ENCODE data around the gene MON2.

MON2 gene

DNA sequence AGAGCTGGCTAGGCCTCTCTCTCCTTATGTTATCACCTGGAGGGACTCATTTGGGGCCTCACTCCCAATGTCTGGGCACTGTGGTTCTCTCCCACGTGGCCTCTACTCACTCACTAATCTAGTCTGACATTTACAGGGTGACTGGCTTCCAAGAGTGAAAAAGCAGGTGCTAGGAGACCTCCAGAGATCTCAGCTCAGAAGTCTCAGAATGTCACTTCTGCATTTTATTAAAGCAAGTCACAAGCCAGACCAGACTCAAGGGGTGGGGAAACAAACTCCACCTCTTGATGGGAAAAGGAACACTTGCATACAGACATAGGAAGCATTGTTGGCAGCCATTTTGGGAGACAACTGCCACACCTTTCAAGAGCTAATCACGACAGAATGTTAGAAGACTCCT lies 175.9 kb downstream of the MON2 start:
- Histone ChIP-seq H2BK12ac (ENCODE audit: low read length in 2 of 2) (no peak overlapping the region), H3K18ac (ENCODE audit: low read depth in 1 of 2, low read length in 2 of 2) (no peak overlapping the region), H2BK120ac (ENCODE audit: low read depth, low read length) (no peak overlapping the region), H3K23ac (ENCODE audit: low read length in 2 of 2) (no peak overlapping the region), H4K91ac (ENCODE audit: low read length) (no peak overlapping the region), H3K9me3 (ENCODE audit: control insufficient read depth, low read length) (no peaks in the 10 kb centered on the region), H3K36me3 (ENCODE audit: control insufficient read depth in 1 of 2, insufficient read depth in 2 of 2, low read depth in 1 of 2, low read length in 2 of 2) (peaks cover 0 to 5% of the 10 kb centered on the region in 2 experiments), H2AFZ (ENCODE audit: low read depth, low read length) (no peak overlapping the region), H3K4me2 (ENCODE audit: low read length, poor library complexity, severe bottlenecking) (no peak overlapping the region), H3K4me1 (ENCODE audit: control insufficient read depth, insufficient read depth, low read depth, low read length) (peaks cover 6% of the 10 kb centered on the region), H2BK5ac (ENCODE audit: low read depth, low read length, poor library complexity, severe bottlenecking) (no peak overlapping the region), H3K27ac (ENCODE audit: low read length, poor library complexity, severe bottlenecking) (no peak overlapping the region), H3K4ac (ENCODE audit: low read depth in 1 of 2, low read length in 2 of 2) (no peak overlapping the region), H3K9ac (ENCODE audit: low read length) (no peak overlapping the region), H3K79me1 (replicated peaks; ENCODE audit: low read length, poor library complexity, severe bottlenecking) (no peaks in the 10 kb centered on the region), H3K27me3 (ENCODE audit: control insufficient read depth in 1 of 2, insufficient read depth in 1 of 2, low read length in 2 of 2) (no peaks in the 10 kb centered on the region), H2AK5ac (ENCODE audit: low read length, severe bottlenecking) (no peak overlapping the region), H4K8ac (ENCODE audit: low read length) (no peak overlapping the region), H2BK15ac (ENCODE audit: low read depth, poor library complexity, severe bottlenecking) (peak overlapping the region; percentile 9), H3K14ac (ENCODE audit: low read length in 2 of 2) (no peak overlapping the region), H3K4me3 (ENCODE audit: insufficient read depth in 1 of 2, low read depth in 1 of 2, low read length in 2 of 2) (no peak overlapping the region)
- DNase-seq, result no peak
- 65% methylated on average over 2 of the region's 2 CpGs for WGBS

DNA sequence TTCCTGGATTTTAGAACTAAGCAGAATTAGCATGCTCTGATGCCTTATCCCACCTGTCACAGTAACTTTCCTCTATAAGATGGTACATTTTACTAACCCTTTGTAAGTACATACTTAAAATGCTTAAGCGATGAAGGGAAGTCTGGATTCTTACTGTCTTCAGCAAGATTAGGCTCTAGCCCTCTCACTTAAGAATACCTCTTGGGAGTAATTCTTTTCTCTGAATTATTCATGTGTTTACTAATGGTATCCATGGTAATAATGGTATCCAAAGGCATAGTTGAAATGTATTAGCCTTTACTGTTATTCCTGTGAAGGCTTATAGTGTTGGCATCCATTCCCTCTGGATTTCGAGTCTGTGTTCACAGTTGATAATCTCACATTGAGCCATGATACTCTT lies 176.9 kb downstream of the MON2 start:
- H2BK120ac ChIP-seq (ENCODE audit: low read depth, low read length), result no peak overlapping the region
- no peak overlapping the region for H2BK5ac ChIP-seq (ENCODE audit: low read depth, low read length, poor library complexity, severe bottlenecking)
- H3K4me2 ChIP-seq (ENCODE audit: low read length, poor library complexity, severe bottlenecking), result no peak overlapping the region
- H3K18ac ChIP-seq (ENCODE audit: low read depth in 1 of 2, low read length in 2 of 2), result no peak overlapping the region
- H2AK5ac ChIP-seq (ENCODE audit: low read length, severe bottlenecking), result no peak overlapping the region
- H3K36me3 ChIP-seq (ENCODE audit: control insufficient read depth in 1 of 2, insufficient read depth in 2 of 2, low read depth in 1 of 2, low read length in 2 of 2), result peaks cover 0 to 8% of the 10 kb centered on the region in 2 experiments
- no peak overlapping the region for H3K4me3 ChIP-seq (ENCODE audit: insufficient read depth in 1 of 2, low read depth in 1 of 2, low read length in 2 of 2)
- no peaks in the 10 kb centered on the region for H3K79me1 ChIP-seq (replicated peaks; ENCODE audit: low read length, poor library complexity, severe bottlenecking)
- no peak overlapping the region for H4K91ac ChIP-seq (ENCODE audit: low read length)
- H2BK12ac ChIP-seq (ENCODE audit: low read length in 2 of 2), result no peak overlapping the region
- H3K27me3 ChIP-seq (ENCODE audit: control insufficient read depth in 1 of 2, insufficient read depth in 1 of 2, low read length in 2 of 2), result no peaks in the 10 kb centered on the region
- no peak overlapping the region for H2BK15ac ChIP-seq (ENCODE audit: low read depth, poor library complexity, severe bottlenecking)
- WGBS, result 60% methylated on average over 1 of the region's 2 CpGs
- H3K4ac ChIP-seq (ENCODE audit: low read depth in 1 of 2, low read length in 2 of 2), result no peak overlapping the region
- H3K23ac ChIP-seq (ENCODE audit: low read length in 2 of 2), result no peak overlapping the region
- H2AFZ ChIP-seq (ENCODE audit: low read depth, low read length), result no peak overlapping the region
- peak; percentile 60 for DNase-seq
- no peak overlapping the region for H3K14ac ChIP-seq (ENCODE audit: low read length in 2 of 2)
- H3K27ac ChIP-seq (ENCODE audit: low read length, poor library complexity, severe bottlenecking), result no peak overlapping the region
- H3K9ac ChIP-seq (ENCODE audit: low read length), result no peak overlapping the region
- H4K8ac ChIP-seq (ENCODE audit: low read length), result no peak overlapping the region
- peaks cover 4% of the 10 kb centered on the region for H3K4me1 ChIP-seq (ENCODE audit: control insufficient read depth, insufficient read depth, low read depth, low read length)
- no peaks in the 10 kb centered on the region for H3K9me3 ChIP-seq (ENCODE audit: control insufficient read depth, low read length)

DNA sequence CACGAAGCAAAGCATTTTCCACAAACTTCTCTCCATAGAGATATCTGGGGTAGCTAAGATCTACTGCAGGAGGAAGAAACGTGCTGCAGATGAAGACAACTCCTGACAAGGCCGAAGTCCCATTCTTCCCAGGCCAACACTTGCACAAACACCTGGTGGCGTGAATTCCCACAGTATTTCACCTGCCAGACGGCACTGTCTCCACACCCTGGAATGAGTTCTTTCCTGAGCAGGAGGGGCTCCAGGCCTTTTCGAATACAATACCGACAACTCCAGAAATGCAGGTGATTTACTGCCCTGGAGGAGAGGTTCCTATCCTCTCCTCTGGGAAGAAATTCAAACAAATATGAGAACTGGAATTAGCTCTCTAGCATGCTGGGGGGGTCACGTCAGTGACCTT lies 179.9 kb downstream of the MON2 start:
- no peak overlapping the region for H3K23ac ChIP-seq (ENCODE audit: low read length in 2 of 2)
- no peak overlapping the region for H2BK12ac ChIP-seq (ENCODE audit: low read length in 2 of 2)
- no peak overlapping the region for H2BK5ac ChIP-seq (ENCODE audit: low read depth, low read length, poor library complexity, severe bottlenecking)
- no peak overlapping the region for H3K18ac ChIP-seq (ENCODE audit: low read depth in 1 of 2, low read length in 2 of 2)
- H3K27ac ChIP-seq (ENCODE audit: low read length, poor library complexity, severe bottlenecking), result no peak overlapping the region
- no peak overlapping the region for H4K91ac ChIP-seq (ENCODE audit: low read length)
- H3K4me3 ChIP-seq (ENCODE audit: insufficient read depth in 1 of 2, low read depth in 1 of 2, low read length in 2 of 2), result no peak overlapping the region
- 92% methylated on average over 8 of the region's 8 CpGs for WGBS
- no peak overlapping the region for H2BK15ac ChIP-seq (ENCODE audit: low read depth, poor library complexity, severe bottlenecking)
- H3K4me2 ChIP-seq (ENCODE audit: low read length, poor library complexity, severe bottlenecking), result no peak overlapping the region
- H3K4me1 ChIP-seq (ENCODE audit: control insufficient read depth, insufficient read depth, low read depth, low read length), result no peaks in the 10 kb centered on the region
- no peak for DNase-seq
- H3K14ac ChIP-seq (ENCODE audit: low read length in 2 of 2), result no peak overlapping the region
- no peaks in the 10 kb centered on the region for H3K27me3 ChIP-seq (ENCODE audit: control insufficient read depth in 1 of 2, insufficient read depth in 1 of 2, low read length in 2 of 2)
- H3K79me1 ChIP-seq (replicated peaks; ENCODE audit: low read length, poor library complexity, severe bottlenecking), result no peaks in the 10 kb centered on the region
- H2AK5ac ChIP-seq (ENCODE audit: low read length, severe bottlenecking), result no peak overlapping the region
- no peak overlapping the region for H2BK120ac ChIP-seq (ENCODE audit: low read depth, low read length)
- H2AFZ ChIP-seq (ENCODE audit: low read depth, low read length), result no peak overlapping the region
- peaks cover 0 to 8% of the 10 kb centered on the region in 2 experiments for H3K36me3 ChIP-seq (ENCODE audit: control insufficient read depth in 1 of 2, insufficient read depth in 2 of 2, low read depth in 1 of 2, low read length in 2 of 2)
- H3K4ac ChIP-seq (ENCODE audit: low read depth in 1 of 2, low read length in 2 of 2), result no peak overlapping the region
- H4K8ac ChIP-seq (ENCODE audit: low read length), result no peak overlapping the region
- H3K9me3 ChIP-seq (ENCODE audit: control insufficient read depth, low read length), result no peaks in the 10 kb centered on the region
- no peak overlapping the region for H3K9ac ChIP-seq (ENCODE audit: low read length)

DNA sequence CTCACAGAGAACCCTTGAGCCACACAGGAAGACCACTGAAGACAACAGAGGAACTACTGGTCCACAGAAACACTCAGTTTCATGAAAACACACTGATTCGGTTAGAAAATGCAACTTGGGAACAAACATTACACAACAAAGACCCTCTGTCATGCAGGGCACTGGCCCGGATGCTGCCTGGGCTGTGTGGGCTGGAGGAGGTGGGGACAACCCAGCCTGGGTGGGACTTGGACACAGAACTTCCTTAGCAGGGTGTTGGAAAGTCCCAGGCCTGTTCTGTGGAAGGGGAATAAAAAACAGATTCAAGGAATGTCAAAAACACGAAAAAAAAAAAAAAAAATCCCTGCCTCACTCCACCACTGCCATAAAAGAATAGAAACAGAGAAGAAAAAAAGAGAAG lies 181.0 kb downstream of the MON2 start:
- H3K36me3 ChIP-seq (ENCODE audit: control insufficient read depth in 1 of 2, insufficient read depth in 2 of 2, low read depth in 1 of 2, low read length in 2 of 2), result peaks cover 0 to 8% of the 10 kb centered on the region in 2 experiments
- H3K18ac ChIP-seq (ENCODE audit: low read depth in 1 of 2, low read length in 2 of 2), result no peak overlapping the region
- H2BK120ac ChIP-seq (ENCODE audit: low read depth, low read length), result no peak overlapping the region
- no peak overlapping the region for H2AFZ ChIP-seq (ENCODE audit: low read depth, low read length)
- no peak overlapping the region for H3K4ac ChIP-seq (ENCODE audit: low read depth in 1 of 2, low read length in 2 of 2)
- no peaks in the 10 kb centered on the region for H3K9me3 ChIP-seq (ENCODE audit: control insufficient read depth, low read length)
- no peak for DNase-seq
- no peak overlapping the region for H4K8ac ChIP-seq (ENCODE audit: low read length)
- H3K23ac ChIP-seq (ENCODE audit: low read length in 2 of 2), result no peak overlapping the region
- no peaks in the 10 kb centered on the region for H3K4me1 ChIP-seq (ENCODE audit: control insufficient read depth, insufficient read depth, low read depth, low read length)
- H3K9ac ChIP-seq (ENCODE audit: low read length), result no peak overlapping the region
- no peak overlapping the region for H2BK15ac ChIP-seq (ENCODE audit: low read depth, poor library complexity, severe bottlenecking)
- WGBS, result 40% methylated on average over 2 of the region's 3 CpGs
- no peak overlapping the region for H3K4me3 ChIP-seq (ENCODE audit: insufficient read depth in 1 of 2, low read depth in 1 of 2, low read length in 2 of 2)
- H2BK12ac ChIP-seq (ENCODE audit: low read length in 2 of 2), result no peak overlapping the region
- H3K27me3 ChIP-seq (ENCODE audit: control insufficient read depth in 1 of 2, insufficient read depth in 1 of 2, low read length in 2 of 2), result no peaks in the 10 kb centered on the region
- H2BK5ac ChIP-seq (ENCODE audit: low read depth, low read length, poor library complexity, severe bottlenecking), result no peak overlapping the region
- no peak overlapping the region for H3K14ac ChIP-seq (ENCODE audit: low read length in 2 of 2)
- H4K91ac ChIP-seq (ENCODE audit: low read length), result no peak overlapping the region
- H3K27ac ChIP-seq (ENCODE audit: low read length, poor library complexity, severe bottlenecking), result no peak overlapping the region
- no peak overlapping the region for H2AK5ac ChIP-seq (ENCODE audit: low read length, severe bottlenecking)
- H3K79me1 ChIP-seq (replicated peaks; ENCODE audit: low read length, poor library complexity, severe bottlenecking), result no peaks in the 10 kb centered on the region
- H3K4me2 ChIP-seq (ENCODE audit: low read length, poor library complexity, severe bottlenecking), result no peak overlapping the region

All from mesenchymal stem cell (in vitro differentiated cells and primary cell).